AG09319 (cell line): ENCODE results near the gene KANK3.

Source experiments
- DNase-seq: peaks from one replicate; pipeline ENCODE4 v3.0.0-alpha.2; 2010; ENCODE audit warnings: low read depth; ENCODE audit errors: extremely low read depth
- CTCF ChIP-seq: IDR thresholded peaks from 2 replicates; pipeline ENCODE4 v1.5.1; 2011; ENCODE audit warnings: low read depth, mild to moderate bottlenecking, inconsistent platforms, low read length, moderate library complexity

The KANK3 gene

GRCh38 chr19:8331263-8331845, 11.7 kb downstream of the KANK3 start:
- TF ChIP-seq CTCF: no peak
- no peak for DNase-seq

- no peak for DNase-seq
- no peak for TF ChIP-seq CTCF
These were observed 13.1 kb downstream of the KANK3 start for GRCh38 chr19:8329996-8330395.

- DNase-seq: no peak
- TF ChIP-seq CTCF: no peak
These were observed 17.6 kb downstream of the KANK3 start for GRCh38 chr19:8325454-8325853.

- TF ChIP-seq CTCF: no peak; the same call in 1 of the 2 replicates
- no peak for DNase-seq
These were observed 18.6 kb downstream of the KANK3 start for GRCh38 chr19:8324186-8325050.

GRCh38 chr19:8323781-8324185, 19.3 kb downstream of the KANK3 start:
- TF ChIP-seq CTCF: no peak
- no peak for DNase-seq

- DNase-seq: no peak
- TF ChIP-seq CTCF: no peak
These were observed 20.4 kb downstream of the KANK3 start for GRCh38 chr19:8322638-8322997.

GRCh38 chr19:8321986-8322637, 20.9 kb downstream of the KANK3 start:
- no peak for DNase-seq
- no peak for TF ChIP-seq CTCF
